Nephron (organoid): ENCODE data around the gene CFAP100.

Experiments
- H3K27ac Mint-ChIP-seq, 3 experiments: 2 replicates each; pipeline ENCODE4 v1.8.0; 2020; ENCODE audit warnings: mixed read lengths in 3 of 3, mild to moderate bottlenecking in 2 of 3, moderate library complexity in 1 of 3
- H3K27me3 Mint-ChIP-seq: 2 replicates; pipeline ENCODE4 v1.8.0; 2021; ENCODE audit warnings: low read depth, mild to moderate bottlenecking, moderate library complexity, mixed read lengths
- H3K36me3 Mint-ChIP-seq: 2 replicates; pipeline ENCODE4 v1.8.0; 2020; ENCODE audit warnings: low read depth, mixed read lengths
- H3K4me1 Mint-ChIP-seq: 2 replicates; pipeline ENCODE4 v1.8.0; 2020; ENCODE audit warnings: mixed read lengths
- H3K4me3 Mint-ChIP-seq, 3 experiments: 2 replicates each; pipeline ENCODE4 v1.8.0; 2020; ENCODE audit warnings: mild to moderate bottlenecking in 3 of 3, mixed read lengths in 3 of 3, moderate library complexity in 2 of 3
- H3K9me3 Mint-ChIP-seq: 2 replicates; pipeline ENCODE4 v1.8.0; 2020; ENCODE audit warnings: mixed read lengths
- CTCF ChIP-seq, 3 experiments: fragments of 200-600 bp; sonication (generic); IDR thresholded peaks; one replicate each; pipeline ENCODE4 v1.5.0; 2021; ENCODE audit warnings: antibody characterized with exemption in 3 of 3; ENCODE audit not compliant: unreplicated experiment in 3 of 3

Gene CFAP100

GRCh38 chr3:126417515-126417914, 22.8 kb downstream of the CFAP100 start:
- Mint-ChIP-seq H3K9me3 (no peaks in the 10 kb centered on the region), H3K4me1 (peaks cover 6% of the 10 kb centered on the region), H3K27me3 (peaks cover under 1% of the 10 kb centered on the region), H3K4me3 (no peak overlapping the region), H3K36me3 (no peaks in the 10 kb centered on the region), H3K27ac (no peak overlapping the region)
- TF ChIP-seq CTCF (IDR thresholded peaks at IDR 0.05; ENCODE audit: unreplicated experiment in 3 of 3), result no peak

GRCh38 chr3:126417981-126418530, 23.3 kb downstream of the CFAP100 start:
- no peak for TF ChIP-seq CTCF (IDR thresholded peaks at IDR 0.05; ENCODE audit: unreplicated experiment in 3 of 3)
- H3K36me3 Mint-ChIP-seq, result no peaks in the 10 kb centered on the region
- H3K9me3 Mint-ChIP-seq, result no peaks in the 10 kb centered on the region
- H3K27ac Mint-ChIP-seq, result no peak overlapping the region
- H3K4me3 Mint-ChIP-seq, result no peak overlapping the region
- no peaks in the 10 kb centered on the region for H3K27me3 Mint-ChIP-seq
- H3K4me1 Mint-ChIP-seq, result peaks cover 6% of the 10 kb centered on the region

- no peaks in the 10 kb centered on the region for H3K9me3 Mint-ChIP-seq
- H3K27me3 Mint-ChIP-seq, result no peaks in the 10 kb centered on the region
- H3K4me3 Mint-ChIP-seq, result no peak overlapping the region
- H3K36me3 Mint-ChIP-seq, result no peaks in the 10 kb centered on the region
- H3K27ac Mint-ChIP-seq, result no peak overlapping the region
- no peak for TF ChIP-seq CTCF (IDR thresholded peaks at IDR 0.05; ENCODE audit: unreplicated experiment in 3 of 3)
- H3K4me1 Mint-ChIP-seq, result peaks cover 6% of the 10 kb centered on the region
Observed at GRCh38 chr3:126418661-126419131, 24.0 kb downstream of the CFAP100 start.

- peaks cover 6% of the 10 kb centered on the region for H3K4me1 Mint-ChIP-seq
- no peaks in the 10 kb centered on the region for H3K27me3 Mint-ChIP-seq
- no peak overlapping the region for H3K27ac Mint-ChIP-seq
- no peaks in the 10 kb centered on the region for H3K36me3 Mint-ChIP-seq
- H3K4me3 Mint-ChIP-seq, result no peak overlapping the region
- no peaks in the 10 kb centered on the region for H3K9me3 Mint-ChIP-seq
- TF ChIP-seq CTCF (IDR thresholded peaks at IDR 0.05; ENCODE audit: unreplicated experiment in 3 of 3), result no peak
Observed at GRCh38 chr3:126419151-126419703, 24.5 kb downstream of the CFAP100 start.

- H3K9me3 Mint-ChIP-seq, result peaks cover 2% of the 10 kb centered on the region
- no peak for TF ChIP-seq CTCF (IDR thresholded peaks at IDR 0.05; ENCODE audit: unreplicated experiment in 3 of 3)
- no peak overlapping the region for H3K27ac Mint-ChIP-seq
- H3K27me3 Mint-ChIP-seq, result no peaks in the 10 kb centered on the region
- H3K4me3 Mint-ChIP-seq, result no peak overlapping the region
- H3K4me1 Mint-ChIP-seq, result peaks cover 6% of the 10 kb centered on the region
- peaks cover 6% of the 10 kb centered on the region for H3K36me3 Mint-ChIP-seq
Observed at GRCh38 chr3:126419886-126420786, 25.4 kb downstream of the CFAP100 start.
